Heart left ventricle (tissue), 13 donors: Measurements from ENCODE around the gene ZDHHC5.

Experiments
- POLR2A ChIP-seq, 2 donors: fragments of 450-650 bp; IDR thresholded peaks; one replicate each; pipeline ENCODE4 v1.6.1; 2017; ENCODE audit warnings: antibody characterized with exemption in 2 of 2, mild to moderate bottlenecking in 2 of 2, moderate library complexity in 2 of 2
- TF ChIP-seq, protein P1 (sequence below), 12 donors: fragments of 200-600 bp; sonication (generic) in 4 of 12; IDR thresholded peaks; one replicate each; pipeline versions ENCODE4 v1.5.0 to v1.8.0; 2018 to 2022; ENCODE audit warnings: antibody characterized with exemption in 12 of 12, mild to moderate bottlenecking in 5 of 12
- donor health status: ischemic (EF 13 %, LVEDD 7.1; RV severe dilation, severe dysfunction).
- donor health status: DM: no; HTN: yes; CAD: no.
- donor health status: DM: no; HTN: no; CAD: no.
- donor health status: ischemic (EF 25% LVEDD 6.9; RV normal size, moderate dysfunction).
- donor health status: ischemic (EF 25% LVEDD 5.7; RV mildly dilated, moderate dysfunction).
- donor health status: ischemic (EF 35%, LVEDD 5.7; RV mildly dilated, moderate dysfunction).
- donor health status: nonischemic (EF 11% LVEDD 7.7; RV severe dilation, severe dysfunction).
- donor health status: DM: yes; HTN: yes; CAD: no.
- donor health status: PGD.
- donor health status: ischemic (EF 29% LVEDD 5.4; RV normal size, mild dysfunction).
- donor health status: nonischemic (EF 23%, LVEDD 6.1; RV moderate dilation, normal function).

DNA sequence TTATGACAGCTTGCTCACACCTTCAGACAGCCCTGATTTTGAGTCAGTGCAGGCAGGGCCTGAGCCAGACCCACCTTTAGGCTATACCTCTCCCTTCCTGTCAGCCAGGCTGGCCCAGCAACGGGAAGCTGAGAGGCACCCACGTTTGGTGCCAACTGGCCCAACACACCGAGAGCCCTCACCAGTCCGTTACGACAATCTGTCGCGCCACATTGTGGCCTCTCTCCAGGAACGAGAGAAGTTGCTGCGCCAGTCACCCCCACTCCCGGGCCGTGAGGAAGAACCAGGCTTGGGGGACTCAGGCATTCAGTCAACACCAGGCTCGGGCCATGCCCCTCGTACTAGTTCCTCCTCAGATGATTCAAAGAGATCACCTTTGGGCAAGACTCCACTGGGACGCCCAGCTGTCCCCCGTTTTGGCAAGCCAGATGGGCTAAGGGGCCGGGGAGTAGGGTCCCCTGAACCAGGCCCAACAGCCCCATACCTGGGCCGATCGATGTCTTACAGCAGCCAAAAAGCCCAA lies 31.0 kb downstream of the ZDHHC5 start:
- TF ChIP-seq, protein P1, sequence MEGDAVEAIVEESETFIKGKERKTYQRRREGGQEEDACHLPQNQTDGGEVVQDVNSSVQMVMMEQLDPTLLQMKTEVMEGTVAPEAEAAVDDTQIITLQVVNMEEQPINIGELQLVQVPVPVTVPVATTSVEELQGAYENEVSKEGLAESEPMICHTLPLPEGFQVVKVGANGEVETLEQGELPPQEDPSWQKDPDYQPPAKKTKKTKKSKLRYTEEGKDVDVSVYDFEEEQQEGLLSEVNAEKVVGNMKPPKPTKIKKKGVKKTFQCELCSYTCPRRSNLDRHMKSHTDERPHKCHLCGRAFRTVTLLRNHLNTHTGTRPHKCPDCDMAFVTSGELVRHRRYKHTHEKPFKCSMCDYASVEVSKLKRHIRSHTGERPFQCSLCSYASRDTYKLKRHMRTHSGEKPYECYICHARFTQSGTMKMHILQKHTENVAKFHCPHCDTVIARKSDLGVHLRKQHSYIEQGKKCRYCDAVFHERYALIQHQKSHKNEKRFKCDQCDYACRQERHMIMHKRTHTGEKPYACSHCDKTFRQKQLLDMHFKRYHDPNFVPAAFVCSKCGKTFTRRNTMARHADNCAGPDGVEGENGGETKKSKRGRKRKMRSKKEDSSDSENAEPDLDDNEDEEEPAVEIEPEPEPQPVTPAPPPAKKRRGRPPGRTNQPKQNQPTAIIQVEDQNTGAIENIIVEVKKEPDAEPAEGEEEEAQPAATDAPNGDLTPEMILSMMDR (IDR thresholded peaks at IDR 0.05): no peak
- no peak for TF ChIP-seq POLR2A (IDR thresholded peaks at IDR 0.05)
